Endothelial cell (in vitro differentiated cells): ENCODE data around the gene GRM1. TPM values are rescaled to one million over a fixed set of nuclear protein-coding genes. Genes with fewer than 3 reads are reported as not detected.

Experiments used
- DNase-seq: peaks from one replicate; pipeline ENCODE4 v3.0.0; 2021; ENCODE audit warnings: low spot score
- H3K27ac Mint-ChIP-seq: one replicate; pipeline ENCODE4 v1.8.0; 2021; ENCODE audit warnings: mixed read lengths, inconsistent platforms; ENCODE audit not compliant: unreplicated experiment
- H3K27me3 Mint-ChIP-seq: one replicate; pipeline ENCODE4 v1.8.0; 2021; ENCODE audit warnings: mild to moderate bottlenecking, moderate library complexity, mixed read lengths, inconsistent platforms; ENCODE audit not compliant: unreplicated experiment
- H3K36me3 Mint-ChIP-seq: one replicate; pipeline ENCODE4 v1.8.0; 2021; ENCODE audit warnings: mild to moderate bottlenecking, low read depth, mixed read lengths, inconsistent platforms; ENCODE audit not compliant: unreplicated experiment
- H3K4me1 Mint-ChIP-seq: one replicate; pipeline ENCODE4 v1.8.0; 2021; ENCODE audit warnings: mild to moderate bottlenecking, mixed read lengths, inconsistent platforms; ENCODE audit not compliant: unreplicated experiment
- H3K4me3 Mint-ChIP-seq: one replicate; pipeline ENCODE4 v1.8.0; 2021; ENCODE audit warnings: mild to moderate bottlenecking, mixed read lengths, inconsistent platforms; ENCODE audit not compliant: unreplicated experiment
- H3K9me3 Mint-ChIP-seq: one replicate; pipeline ENCODE4 v1.8.0; 2021; ENCODE audit warnings: mixed read lengths, inconsistent platforms; ENCODE audit not compliant: unreplicated experiment
- total RNA-seq: library from RNA; stranded (reverse); fragmentation: NEBNext Ultra II Directional; extraction: Animal tissue kit (Norgen Biotek cat#: 25700); gene quantifications from one replicate; pipeline ENCODE4 v1.2.1, GENCODE V29; 2021; ENCODE audit not compliant: unreplicated experiment
- TF ChIP-seq, protein P1 (sequence below): fragments of 200-600 bp; sonication (generic); IDR thresholded peaks from one replicate; pipeline ENCODE4 v1.5.0; 2021; ENCODE audit warnings: antibody characterized with exemption; ENCODE audit not compliant: unreplicated experiment

GRM1 gene
- total RNA-seq, 1 donor from 2014 or later = 0.23 TPM

- H3K4me1 Mint-ChIP-seq = no peaks in the 10 kb centered on the region
- TF ChIP-seq, protein P1, sequence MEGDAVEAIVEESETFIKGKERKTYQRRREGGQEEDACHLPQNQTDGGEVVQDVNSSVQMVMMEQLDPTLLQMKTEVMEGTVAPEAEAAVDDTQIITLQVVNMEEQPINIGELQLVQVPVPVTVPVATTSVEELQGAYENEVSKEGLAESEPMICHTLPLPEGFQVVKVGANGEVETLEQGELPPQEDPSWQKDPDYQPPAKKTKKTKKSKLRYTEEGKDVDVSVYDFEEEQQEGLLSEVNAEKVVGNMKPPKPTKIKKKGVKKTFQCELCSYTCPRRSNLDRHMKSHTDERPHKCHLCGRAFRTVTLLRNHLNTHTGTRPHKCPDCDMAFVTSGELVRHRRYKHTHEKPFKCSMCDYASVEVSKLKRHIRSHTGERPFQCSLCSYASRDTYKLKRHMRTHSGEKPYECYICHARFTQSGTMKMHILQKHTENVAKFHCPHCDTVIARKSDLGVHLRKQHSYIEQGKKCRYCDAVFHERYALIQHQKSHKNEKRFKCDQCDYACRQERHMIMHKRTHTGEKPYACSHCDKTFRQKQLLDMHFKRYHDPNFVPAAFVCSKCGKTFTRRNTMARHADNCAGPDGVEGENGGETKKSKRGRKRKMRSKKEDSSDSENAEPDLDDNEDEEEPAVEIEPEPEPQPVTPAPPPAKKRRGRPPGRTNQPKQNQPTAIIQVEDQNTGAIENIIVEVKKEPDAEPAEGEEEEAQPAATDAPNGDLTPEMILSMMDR = no peak
- H3K27me3 Mint-ChIP-seq = peaks cover 2% of the 10 kb centered on the region
Observed at GRCh38 chr6:146389740-146390139, 360.9 kb downstream of the GRM1 start.

GRCh38 chr6:146397638-146398037 lies 368.8 kb downstream of the GRM1 start:
- H3K27ac Mint-ChIP-seq = no peak overlapping the region
- TF ChIP-seq, protein P1 = no peak
- H3K27me3 Mint-ChIP-seq = peaks cover under 1% of the 10 kb centered on the region
- H3K4me1 Mint-ChIP-seq = no peaks in the 10 kb centered on the region
- H3K36me3 Mint-ChIP-seq = no peaks in the 10 kb centered on the region
- DNase-seq = no peak
- no peak overlapping the region for H3K4me3 Mint-ChIP-seq
- H3K9me3 Mint-ChIP-seq = no peaks in the 10 kb centered on the region

More at GRCh38 chr6:146389740-146390139, 360.9 kb downstream of the GRM1 start:
- no peak overlapping the region for H3K27ac Mint-ChIP-seq
- no peak for DNase-seq
- no peak overlapping the region for H3K4me3 Mint-ChIP-seq
- H3K9me3 Mint-ChIP-seq = no peaks in the 10 kb centered on the region
- H3K36me3 Mint-ChIP-seq = no peaks in the 10 kb centered on the region

- TF ChIP-seq, protein P1 = no peak
- Mint-ChIP-seq H3K4me1 (no peaks in the 10 kb centered on the region), H3K27ac (no peak overlapping the region), H3K9me3 (no peaks in the 10 kb centered on the region), H3K4me3 (no peak overlapping the region), H3K36me3 (no peaks in the 10 kb centered on the region), H3K27me3 (peaks cover 2% of the 10 kb centered on the region)
- no peak for DNase-seq
Observed at GRCh38 chr6:146402476-146402875, 373.6 kb downstream of the GRM1 start.

DNA sequence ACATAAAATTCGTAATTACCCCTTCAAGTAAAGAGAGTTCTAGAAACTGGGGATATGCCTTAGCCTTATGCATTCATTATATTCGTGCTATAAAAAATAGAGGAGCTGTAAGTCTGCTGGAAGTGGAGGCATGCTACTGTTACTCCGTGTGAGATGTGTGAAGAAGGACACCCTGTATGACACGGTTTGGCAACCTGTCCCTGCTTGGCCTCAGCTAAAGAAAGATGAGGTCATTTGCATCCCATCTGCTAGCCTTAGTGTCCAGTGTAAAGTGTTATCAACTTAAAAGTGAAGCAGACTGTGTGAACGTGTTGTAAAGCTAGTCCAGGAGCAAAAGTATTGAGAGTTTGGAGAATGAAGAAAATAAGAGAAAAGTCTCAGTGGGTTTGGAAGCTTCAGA lies 379.7 kb downstream of the GRM1 start:
- Mint-ChIP-seq H3K27ac (no peak overlapping the region), H3K36me3 (no peaks in the 10 kb centered on the region), H3K4me3 (no peak overlapping the region), H3K9me3 (no peaks in the 10 kb centered on the region), H3K4me1 (peaks cover 5% of the 10 kb centered on the region), H3K27me3 (peaks cover 2% of the 10 kb centered on the region)
- no peak for DNase-seq
- TF ChIP-seq, protein P1 = no peak

DNA sequence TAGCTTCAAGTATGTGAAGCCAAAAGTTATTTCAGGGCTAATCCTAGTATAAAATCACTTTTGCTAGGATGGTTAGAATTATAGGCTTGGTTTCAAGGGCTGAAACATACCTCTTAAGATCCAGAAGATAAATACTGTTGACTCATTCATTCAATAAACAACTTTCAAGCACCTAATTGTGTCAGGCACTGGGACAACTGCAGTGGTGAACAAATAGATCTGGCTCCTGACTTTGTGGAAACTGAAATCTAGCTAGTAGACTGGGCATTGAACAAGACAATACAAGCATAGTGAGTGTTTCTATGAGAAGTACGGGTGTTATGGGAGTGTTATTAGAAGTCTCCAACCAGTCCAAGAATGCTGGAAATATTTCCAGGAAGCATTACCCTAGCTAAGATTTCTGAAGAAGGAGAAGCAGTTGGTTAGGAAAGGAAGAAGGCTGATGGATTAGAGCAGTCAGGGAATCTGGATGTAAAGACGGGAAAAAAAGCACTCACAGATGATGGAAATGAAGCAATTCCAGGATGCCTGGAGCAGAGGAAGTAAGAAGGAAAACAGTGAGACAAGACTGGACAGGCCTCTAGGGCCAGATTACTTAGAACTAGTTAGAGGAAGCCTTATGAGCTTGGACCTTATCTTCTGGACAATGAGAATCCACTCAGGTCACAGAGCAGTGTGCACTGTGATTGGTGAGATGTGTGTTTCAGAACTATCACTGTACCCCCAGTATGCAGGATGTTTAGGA lies 382.2 kb downstream of the GRM1 start:
- no peaks in the 10 kb centered on the region for H3K36me3 Mint-ChIP-seq
- H3K4me3 Mint-ChIP-seq = no peak overlapping the region
- H3K9me3 Mint-ChIP-seq = no peaks in the 10 kb centered on the region
- H3K27me3 Mint-ChIP-seq = no peaks in the 10 kb centered on the region
- no peak for DNase-seq
- H3K27ac Mint-ChIP-seq = no peak overlapping the region
- peaks cover 5% of the 10 kb centered on the region for H3K4me1 Mint-ChIP-seq
- TF ChIP-seq, protein P1 = no peak
